Adrenal gland (tissue), 5 donors: ENCODE data around the gene WBP1L.

ENCODE experiments used
- POLR2A ChIP-seq, 2 donors: fragments of 450-650 bp; IDR thresholded peaks; one replicate each; pipeline ENCODE4 v1.6.1; 2017; ENCODE audit warnings: antibody characterized with exemption in 2 of 2, mild to moderate bottlenecking in 2 of 2, moderate library complexity in 1 of 2
- TF ChIP-seq, protein P1 (sequence below), 6 experiments: fragments of 450-650 bp in 4 of 6; fragments of 200-600 bp in 2 of 6; sonication (generic) in 1 of 6; IDR thresholded peaks; 1 replicate in 5 of 6; 2 replicates in 1 of 6; pipeline versions ENCODE4 v1.5.1 to v1.8.0; 2016 to 2021; ENCODE audit warnings: antibody characterized with exemption in 6 of 6, mild to moderate bottlenecking in 2 of 6, moderate library complexity in 1 of 6
- donor health status: DM: no; HTN: no; CAD: no.

DNA sequence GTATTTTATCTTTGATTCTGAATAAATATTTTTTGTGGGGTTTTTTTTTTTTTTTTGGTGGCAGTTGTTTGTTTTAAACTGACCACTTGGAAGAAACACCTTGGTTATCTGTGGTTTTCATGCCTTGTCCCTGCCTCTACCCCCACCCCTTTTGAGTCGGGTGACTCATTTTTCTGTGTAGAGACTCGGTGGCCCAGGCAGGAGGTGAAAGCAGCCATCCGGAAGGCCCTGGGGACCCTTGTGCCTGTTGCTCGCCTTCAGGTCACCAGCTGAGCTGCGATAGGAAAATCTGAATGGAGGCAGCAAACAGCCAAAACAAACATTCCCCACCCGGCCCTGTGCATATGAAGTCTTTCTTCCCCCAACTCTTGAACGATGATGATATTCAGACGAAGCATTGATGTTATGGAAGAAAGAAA lies 70.7 kb downstream of the WBP1L start:
- TF ChIP-seq, protein P1, sequence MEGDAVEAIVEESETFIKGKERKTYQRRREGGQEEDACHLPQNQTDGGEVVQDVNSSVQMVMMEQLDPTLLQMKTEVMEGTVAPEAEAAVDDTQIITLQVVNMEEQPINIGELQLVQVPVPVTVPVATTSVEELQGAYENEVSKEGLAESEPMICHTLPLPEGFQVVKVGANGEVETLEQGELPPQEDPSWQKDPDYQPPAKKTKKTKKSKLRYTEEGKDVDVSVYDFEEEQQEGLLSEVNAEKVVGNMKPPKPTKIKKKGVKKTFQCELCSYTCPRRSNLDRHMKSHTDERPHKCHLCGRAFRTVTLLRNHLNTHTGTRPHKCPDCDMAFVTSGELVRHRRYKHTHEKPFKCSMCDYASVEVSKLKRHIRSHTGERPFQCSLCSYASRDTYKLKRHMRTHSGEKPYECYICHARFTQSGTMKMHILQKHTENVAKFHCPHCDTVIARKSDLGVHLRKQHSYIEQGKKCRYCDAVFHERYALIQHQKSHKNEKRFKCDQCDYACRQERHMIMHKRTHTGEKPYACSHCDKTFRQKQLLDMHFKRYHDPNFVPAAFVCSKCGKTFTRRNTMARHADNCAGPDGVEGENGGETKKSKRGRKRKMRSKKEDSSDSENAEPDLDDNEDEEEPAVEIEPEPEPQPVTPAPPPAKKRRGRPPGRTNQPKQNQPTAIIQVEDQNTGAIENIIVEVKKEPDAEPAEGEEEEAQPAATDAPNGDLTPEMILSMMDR (IDR thresholded peaks at IDR 0.05) = no peak
- TF ChIP-seq POLR2A (IDR thresholded peaks at IDR 0.05) = no peak
